ENCODE measurements around the gene DPYD.

GRCh38 chr1:97143236-97143882 lies 777.5 kb downstream of the DPYD start:
- TF ChIP-seq, protein P1, sequence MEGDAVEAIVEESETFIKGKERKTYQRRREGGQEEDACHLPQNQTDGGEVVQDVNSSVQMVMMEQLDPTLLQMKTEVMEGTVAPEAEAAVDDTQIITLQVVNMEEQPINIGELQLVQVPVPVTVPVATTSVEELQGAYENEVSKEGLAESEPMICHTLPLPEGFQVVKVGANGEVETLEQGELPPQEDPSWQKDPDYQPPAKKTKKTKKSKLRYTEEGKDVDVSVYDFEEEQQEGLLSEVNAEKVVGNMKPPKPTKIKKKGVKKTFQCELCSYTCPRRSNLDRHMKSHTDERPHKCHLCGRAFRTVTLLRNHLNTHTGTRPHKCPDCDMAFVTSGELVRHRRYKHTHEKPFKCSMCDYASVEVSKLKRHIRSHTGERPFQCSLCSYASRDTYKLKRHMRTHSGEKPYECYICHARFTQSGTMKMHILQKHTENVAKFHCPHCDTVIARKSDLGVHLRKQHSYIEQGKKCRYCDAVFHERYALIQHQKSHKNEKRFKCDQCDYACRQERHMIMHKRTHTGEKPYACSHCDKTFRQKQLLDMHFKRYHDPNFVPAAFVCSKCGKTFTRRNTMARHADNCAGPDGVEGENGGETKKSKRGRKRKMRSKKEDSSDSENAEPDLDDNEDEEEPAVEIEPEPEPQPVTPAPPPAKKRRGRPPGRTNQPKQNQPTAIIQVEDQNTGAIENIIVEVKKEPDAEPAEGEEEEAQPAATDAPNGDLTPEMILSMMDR (IDR thresholded peaks at IDR 0.05), result no peak
- TF ChIP-seq POLR2A (IDR thresholded peaks at IDR 0.05), result no peak

Measured in tibial nerve (tissue), 3 donors.